ENCODE results near the gene ZNF277.

DNA sequence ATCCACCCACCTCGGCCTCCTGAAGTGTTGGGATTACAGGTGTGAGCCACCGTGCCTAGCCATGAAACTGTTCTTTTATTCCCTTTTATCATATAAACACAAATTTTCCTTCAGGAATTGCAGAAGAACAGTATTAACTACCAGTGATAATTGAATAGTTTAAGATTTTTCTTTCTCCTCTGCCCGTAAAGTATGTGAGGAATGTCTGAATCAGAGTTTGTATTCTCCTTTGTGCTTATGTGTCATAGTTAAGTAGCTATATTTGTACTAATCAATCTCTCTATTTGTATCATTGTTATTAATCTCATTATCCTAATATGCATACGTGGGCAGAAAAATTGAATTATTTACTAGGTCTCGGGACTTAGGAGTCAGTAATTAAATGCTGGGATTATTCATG lies 83.6 kb downstream of the ZNF277 start:
- TF ChIP-seq, protein P1, sequence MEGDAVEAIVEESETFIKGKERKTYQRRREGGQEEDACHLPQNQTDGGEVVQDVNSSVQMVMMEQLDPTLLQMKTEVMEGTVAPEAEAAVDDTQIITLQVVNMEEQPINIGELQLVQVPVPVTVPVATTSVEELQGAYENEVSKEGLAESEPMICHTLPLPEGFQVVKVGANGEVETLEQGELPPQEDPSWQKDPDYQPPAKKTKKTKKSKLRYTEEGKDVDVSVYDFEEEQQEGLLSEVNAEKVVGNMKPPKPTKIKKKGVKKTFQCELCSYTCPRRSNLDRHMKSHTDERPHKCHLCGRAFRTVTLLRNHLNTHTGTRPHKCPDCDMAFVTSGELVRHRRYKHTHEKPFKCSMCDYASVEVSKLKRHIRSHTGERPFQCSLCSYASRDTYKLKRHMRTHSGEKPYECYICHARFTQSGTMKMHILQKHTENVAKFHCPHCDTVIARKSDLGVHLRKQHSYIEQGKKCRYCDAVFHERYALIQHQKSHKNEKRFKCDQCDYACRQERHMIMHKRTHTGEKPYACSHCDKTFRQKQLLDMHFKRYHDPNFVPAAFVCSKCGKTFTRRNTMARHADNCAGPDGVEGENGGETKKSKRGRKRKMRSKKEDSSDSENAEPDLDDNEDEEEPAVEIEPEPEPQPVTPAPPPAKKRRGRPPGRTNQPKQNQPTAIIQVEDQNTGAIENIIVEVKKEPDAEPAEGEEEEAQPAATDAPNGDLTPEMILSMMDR (IDR thresholded peaks at IDR 0.05) = no peak
- no peak for TF ChIP-seq ZFX (IDR thresholded peaks at IDR 0.05; ENCODE audit: borderline replicate concordance)
